GM23338 (cell line): ENCODE data around the gene IDUA. TPM values are rescaled to one million over a fixed set of nuclear protein-coding genes. Genes with fewer than 3 reads are reported as not detected.

Experiments
- ATAC-seq: fragments of 200-7000 bp; cut with Tn5 transposase; 3 replicates; pipeline ENCODE4 v1.9.1; 2020
- DNase-seq: peaks from one replicate; pipeline ENCODE4 v3.0.0-alpha.2; 2015; ENCODE audit warnings: low spot score
- H2AFZ ChIP-seq: fragments of 200-600 bp; sonication (generic); 2 replicates; pipeline ENCODE4 v1.8.0; 2016; ENCODE audit warnings: antibody characterized with exemption, mild to moderate bottlenecking, moderate library complexity
- H3F3A ChIP-seq: fragments of 200-600 bp; sonication (generic); replicated peaks from 2 replicates; pipeline ENCODE4 v1.8.0; 2017; ENCODE audit warnings: antibody characterized with exemption, mixed run types, low read depth
- H3K27ac ChIP-seq: fragments of 200-600 bp; sonication (generic); 2 replicates; pipeline ENCODE4 v1.6.1; 2016; ENCODE audit warnings: low read depth
- H3K27me3 ChIP-seq: fragments of 200-600 bp; sonication (generic); 2 replicates; pipeline ENCODE4 v1.8.0; 2016; ENCODE audit warnings: mild to moderate bottlenecking, mixed run types, moderate library complexity; ENCODE audit not compliant: insufficient read depth
- H3K36me3 ChIP-seq: fragments of 200-600 bp; sonication (generic); 2 replicates; pipeline ENCODE4 v1.8.0; 2016; ENCODE audit warnings: mild to moderate bottlenecking; ENCODE audit not compliant: insufficient read depth
- H3K4me1 ChIP-seq: fragments of 200-600 bp; sonication (generic); 2 replicates; pipeline ENCODE4 v1.8.0; 2016; ENCODE audit warnings: mild to moderate bottlenecking, moderate library complexity; ENCODE audit not compliant: insufficient read depth
- H3K4me2 ChIP-seq: fragments of 200-600 bp; sonication (generic); 2 replicates; pipeline ENCODE4 v1.7.1; 2017; ENCODE audit warnings: mixed run types
- H3K4me3 ChIP-seq: fragments of 200-600 bp; sonication (generic); 2 replicates; pipeline ENCODE4 v1.6.1; 2016; ENCODE audit warnings: mixed run types
- H3K79me2 ChIP-seq: fragments of 200-600 bp; sonication (generic); replicated peaks from 2 replicates; pipeline ENCODE4 v1.8.0; 2017; ENCODE audit warnings: mild to moderate bottlenecking; ENCODE audit not compliant: insufficient read depth
- H3K9me2 ChIP-seq: fragments of 200-600 bp; sonication (generic); 2 replicates; pipeline ENCODE4 v1.8.0; 2017; ENCODE audit not compliant: insufficient read depth
- H4K20me1 ChIP-seq: fragments of 200-600 bp; sonication (generic); replicated peaks from 2 replicates; pipeline ENCODE4 v1.8.0; 2017; ENCODE audit warnings: mild to moderate bottlenecking; ENCODE audit not compliant: insufficient read depth
- H3K27ac Mint-ChIP-seq: 2 replicates; pipeline ENCODE4 v1.8.0; 2020; ENCODE audit warnings: inconsistent platforms, mild to moderate bottlenecking, moderate library complexity, mixed read lengths
- H3K27me3 Mint-ChIP-seq: 3 replicates; pipeline ENCODE4 v1.8.0; 2022; ENCODE audit warnings: low read depth, mild to moderate bottlenecking, moderate library complexity, mixed read lengths, inconsistent platforms; ENCODE audit not compliant: insufficient read depth, poor library complexity
- H3K36me3 Mint-ChIP-seq: 3 replicates; pipeline ENCODE4 v1.8.0; 2021; ENCODE audit warnings: low read depth, mild to moderate bottlenecking, inconsistent platforms, moderate library complexity, mixed read lengths
- H3K4me1 Mint-ChIP-seq: 3 replicates; pipeline ENCODE4 v1.8.0; 2020; ENCODE audit warnings: mild to moderate bottlenecking, inconsistent platforms, mixed read lengths
- H3K4me3 Mint-ChIP-seq: 3 replicates; pipeline ENCODE4 v1.8.0; 2021; ENCODE audit warnings: moderate library complexity, mild to moderate bottlenecking, inconsistent platforms, mixed read lengths
- H3K9me3 Mint-ChIP-seq: 3 replicates; pipeline ENCODE4 v1.8.0; 2020; ENCODE audit warnings: moderate library complexity, mild to moderate bottlenecking, inconsistent platforms, mixed read lengths
- CREB1 ChIP-seq: fragments of 250-450 bp; sonication (Bioruptor Pico); IDR thresholded peaks from 2 replicates; pipeline ENCODE4 v1.5.0; 2020; ENCODE audit warnings: low read depth, mild to moderate bottlenecking, moderate library complexity
- EZH2 ChIP-seq: fragments of 200-600 bp; sonication (generic); IDR thresholded peaks from one replicate; pipeline ENCODE4 v1.8.0; 2017; ENCODE audit warnings: antibody characterized with exemption, mild to moderate bottlenecking, low read depth; ENCODE audit not compliant: unreplicated experiment
- EZH2phosphoT487 ChIP-seq: fragments of 200-600 bp; sonication (generic); IDR thresholded peaks from one replicate; pipeline ENCODE4 v1.8.1; 2018; ENCODE audit warnings: antibody characterized with exemption; ENCODE audit not compliant: unreplicated experiment
- JUNB ChIP-seq: IDR thresholded peaks from one replicate; pipeline ENCODE4 v1.6.1; 2016; ENCODE audit warnings: antibody characterized with exemption; ENCODE audit not compliant: unreplicated experiment
- NANOG ChIP-seq: IDR thresholded peaks from 2 replicates; pipeline ENCODE4 v1.6.1; 2016; ENCODE audit warnings: antibody characterized with exemption, borderline replicate concordance
- ZNF114 ChIP-seq: fragments of 250-450 bp; sonication (Bioruptor Pico); IDR thresholded peaks from 2 replicates; pipeline ENCODE4 v1.5.0; 2020; ENCODE audit warnings: mild to moderate bottlenecking, moderate library complexity
- ZNF331 ChIP-seq: fragments of 250-450 bp; sonication (Bioruptor Pico); IDR thresholded peaks from 2 replicates; pipeline ENCODE4 v1.5.0; 2020; ENCODE audit warnings: low read depth, mild to moderate bottlenecking, moderate library complexity
- polyA plus RNA-seq: library from polyadenylated mRNA; unstranded; fragments of >200 nt; fragmentation: Nextera tagmentation; extraction: Ambion mirVana; gene quantifications from 2 replicates; pipeline ENCODE4 v1.2.1, GENCODE V29; 2016
- total RNA-seq: library from RNA; depleted of rRNA; stranded (reverse); fragments of >200 nt; shearing (Covaris generic); gene quantifications from 2 replicates; pipeline ENCODE4 v1.2.3, GENCODE V29; 2014
- TF ChIP-seq, protein P1 (sequence below): IDR thresholded peaks from one replicate; pipeline ENCODE4 v1.6.1; 2018; ENCODE audit warnings: antibody characterized with exemption; ENCODE audit not compliant: unreplicated experiment
- TF ChIP-seq, protein P2 (sequence below): IDR thresholded peaks from 2 replicates; pipeline ENCODE4 v1.6.1; 2016; ENCODE audit warnings: antibody characterized with exemption
- TF ChIP-seq, protein P3 (sequence below), 2 experiments: fragments of 200-600 bp in 1 of 2; sonication (generic) in 1 of 2; conservative IDR thresholded peaks; 2 replicates each; pipeline versions ENCODE4 v1.5.1 to v1.6.1; 2016 to 2017; ENCODE audit warnings: antibody characterized with exemption in 2 of 2, low read depth in 2 of 2, mild to moderate bottlenecking in 2 of 2, moderate library complexity in 1 of 2

Gene IDUA
- total and polyA plus RNA-seq, 2 experiments from 2014 or later: 1.3 to 6.1 TPM

DNA sequence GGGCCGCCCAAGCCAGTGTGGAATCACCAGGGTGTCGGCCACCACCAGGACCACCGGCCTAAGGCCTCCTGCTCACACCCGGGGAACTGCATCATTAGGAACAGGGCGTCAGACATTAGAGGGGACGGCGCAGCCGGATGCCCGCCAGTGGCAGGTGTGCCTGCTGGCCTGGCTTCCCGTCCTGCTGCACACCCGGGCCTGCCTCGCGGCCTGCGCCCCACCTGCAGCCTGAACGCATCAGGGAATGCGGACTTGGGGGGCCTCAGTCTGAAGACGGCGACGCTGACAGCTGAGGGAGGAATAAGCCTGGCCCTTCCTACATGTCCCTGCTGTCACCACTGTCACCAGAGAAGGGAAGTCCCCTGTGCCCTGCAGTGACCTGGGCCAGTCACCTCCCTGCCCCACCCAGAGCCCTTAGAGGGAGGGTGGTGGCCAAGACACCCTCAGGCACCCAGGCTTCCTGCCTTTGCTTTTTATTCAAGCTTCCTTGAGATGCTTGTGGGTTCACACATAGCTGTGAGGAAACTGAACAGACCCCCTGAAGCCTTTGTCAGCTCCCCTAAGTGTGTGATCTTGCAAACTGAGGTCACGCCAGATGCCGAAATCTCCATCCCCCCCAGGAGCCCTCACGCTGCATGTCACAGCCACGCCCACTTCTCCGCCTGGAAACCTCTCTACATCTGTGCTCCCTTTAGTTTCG lies 16.6 kb upstream of the IDUA start:
- peaks cover 8% of the 10 kb centered on the region; the same call in 1 of the 3 replicates for H3K9me3 Mint-ChIP-seq
- ATAC-seq (no peak), DNase-seq (no peak)

DNA sequence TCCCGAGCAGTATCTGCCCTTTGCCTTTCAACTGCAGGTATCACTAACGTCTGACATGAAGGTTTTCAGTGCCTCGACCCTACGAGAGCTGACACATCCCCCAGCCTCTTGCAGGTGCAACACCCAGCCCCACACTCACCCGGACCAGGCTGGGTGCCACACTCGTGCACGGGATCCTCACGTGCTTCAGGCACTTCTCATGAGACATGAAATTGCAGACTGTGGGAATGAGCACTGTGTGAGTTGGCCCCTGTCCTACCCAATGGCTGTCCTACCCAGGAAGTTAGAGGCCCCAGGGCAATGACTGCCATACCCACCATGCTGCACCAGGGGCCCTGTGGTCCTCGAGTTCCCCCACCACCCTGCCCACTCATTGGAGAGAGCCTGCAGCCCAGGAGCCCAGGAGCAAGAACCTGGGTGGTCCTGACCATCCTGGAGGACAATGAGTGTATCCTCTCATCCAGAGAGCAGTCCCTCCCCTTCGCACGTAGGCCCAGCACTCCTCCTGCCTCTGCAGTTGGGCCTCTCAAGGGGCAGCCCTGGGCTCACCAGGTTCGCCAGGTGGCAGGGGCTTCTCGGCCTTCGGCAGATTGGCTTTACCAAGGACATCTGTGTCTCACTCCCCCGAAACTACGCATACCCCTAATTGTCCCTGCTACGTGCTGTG lies 15.9 kb upstream of the IDUA start:
- no peak overlapping the region for H3K4me3 ChIP-seq
- DNase-seq (no peak), ATAC-seq (no peak)
- H3K4me1 Mint-ChIP-seq: no peaks in the 10 kb centered on the region
- H4K20me1 ChIP-seq: no peaks in the 10 kb centered on the region
- H3K4me3 Mint-ChIP-seq: no peak overlapping the region; the same call in 2 of the 3 replicates
- H3K27ac Mint-ChIP-seq: no peak overlapping the region
- H3K79me2 ChIP-seq: no peaks in the 10 kb centered on the region
- peaks cover 12% of the 10 kb centered on the region; the same call in 1 of the 3 replicates for H3K9me3 Mint-ChIP-seq
- no peaks in the 10 kb centered on the region for H3K36me3 Mint-ChIP-seq
- no peak overlapping the region for H3K4me2 ChIP-seq
- no peaks in the 10 kb centered on the region for H3K9me2 ChIP-seq
- peaks cover 25% of the 10 kb centered on the region for H3K27me3 Mint-ChIP-seq
- H2AFZ ChIP-seq: no peak overlapping the region
- no peaks in the 10 kb centered on the region for H3K36me3 ChIP-seq
- H3K27me3 ChIP-seq: peaks cover 20% of the 10 kb centered on the region; the same call in 1 of the 2 replicates
- H3K4me1 ChIP-seq: no peaks in the 10 kb centered on the region
- H3K27ac ChIP-seq: no peak overlapping the region
- H3F3A ChIP-seq: peaks cover 4% of the 10 kb centered on the region; the same call in 1 of the 2 replicates
- TF ChIP-seq EZH2 (no peak), CREB1 (CRISPR knock-in tag) (no peak), JUNB (no peak), ZNF331 (CRISPR knock-in tag) (no peak)
- TF ChIP-seq, protein P1, sequence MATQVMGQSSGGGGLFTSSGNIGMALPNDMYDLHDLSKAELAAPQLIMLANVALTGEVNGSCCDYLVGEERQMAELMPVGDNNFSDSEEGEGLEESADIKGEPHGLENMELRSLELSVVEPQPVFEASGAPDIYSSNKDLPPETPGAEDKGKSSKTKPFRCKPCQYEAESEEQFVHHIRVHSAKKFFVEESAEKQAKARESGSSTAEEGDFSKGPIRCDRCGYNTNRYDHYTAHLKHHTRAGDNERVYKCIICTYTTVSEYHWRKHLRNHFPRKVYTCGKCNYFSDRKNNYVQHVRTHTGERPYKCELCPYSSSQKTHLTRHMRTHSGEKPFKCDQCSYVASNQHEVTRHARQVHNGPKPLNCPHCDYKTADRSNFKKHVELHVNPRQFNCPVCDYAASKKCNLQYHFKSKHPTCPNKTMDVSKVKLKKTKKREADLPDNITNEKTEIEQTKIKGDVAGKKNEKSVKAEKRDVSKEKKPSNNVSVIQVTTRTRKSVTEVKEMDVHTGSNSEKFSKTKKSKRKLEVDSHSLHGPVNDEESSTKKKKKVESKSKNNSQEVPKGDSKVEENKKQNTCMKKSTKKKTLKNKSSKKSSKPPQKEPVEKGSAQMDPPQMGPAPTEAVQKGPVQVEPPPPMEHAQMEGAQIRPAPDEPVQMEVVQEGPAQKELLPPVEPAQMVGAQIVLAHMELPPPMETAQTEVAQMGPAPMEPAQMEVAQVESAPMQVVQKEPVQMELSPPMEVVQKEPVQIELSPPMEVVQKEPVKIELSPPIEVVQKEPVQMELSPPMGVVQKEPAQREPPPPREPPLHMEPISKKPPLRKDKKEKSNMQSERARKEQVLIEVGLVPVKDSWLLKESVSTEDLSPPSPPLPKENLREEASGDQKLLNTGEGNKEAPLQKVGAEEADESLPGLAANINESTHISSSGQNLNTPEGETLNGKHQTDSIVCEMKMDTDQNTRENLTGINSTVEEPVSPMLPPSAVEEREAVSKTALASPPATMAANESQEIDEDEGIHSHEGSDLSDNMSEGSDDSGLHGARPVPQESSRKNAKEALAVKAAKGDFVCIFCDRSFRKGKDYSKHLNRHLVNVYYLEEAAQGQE: no peak
- TF ChIP-seq, protein P2, sequence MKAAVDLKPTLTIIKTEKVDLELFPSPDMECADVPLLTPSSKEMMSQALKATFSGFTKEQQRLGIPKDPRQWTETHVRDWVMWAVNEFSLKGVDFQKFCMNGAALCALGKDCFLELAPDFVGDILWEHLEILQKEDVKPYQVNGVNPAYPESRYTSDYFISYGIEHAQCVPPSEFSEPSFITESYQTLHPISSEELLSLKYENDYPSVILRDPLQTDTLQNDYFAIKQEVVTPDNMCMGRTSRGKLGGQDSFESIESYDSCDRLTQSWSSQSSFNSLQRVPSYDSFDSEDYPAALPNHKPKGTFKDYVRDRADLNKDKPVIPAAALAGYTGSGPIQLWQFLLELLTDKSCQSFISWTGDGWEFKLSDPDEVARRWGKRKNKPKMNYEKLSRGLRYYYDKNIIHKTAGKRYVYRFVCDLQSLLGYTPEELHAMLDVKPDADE: no peak

More for the DNA sequence above, 16.6 kb upstream of the IDUA start:
- no peaks in the 10 kb centered on the region for H3K4me1 Mint-ChIP-seq
- H3K27ac Mint-ChIP-seq: no peak overlapping the region
- Histone ChIP-seq H3K27me3 (peaks cover 20% of the 10 kb centered on the region; the same call in 1 of the 2 replicates), H3F3A (peaks cover 4% of the 10 kb centered on the region; the same call in 1 of the 2 replicates), H3K4me1 (no peaks in the 10 kb centered on the region), H3K79me2 (no peaks in the 10 kb centered on the region), H2AFZ (no peak overlapping the region), H3K4me2 (no peak overlapping the region), H3K9me2 (no peaks in the 10 kb centered on the region), H3K27ac (no peak overlapping the region), H4K20me1 (no peaks in the 10 kb centered on the region), H3K36me3 (no peaks in the 10 kb centered on the region), H3K4me3 (no peak overlapping the region)
- H3K4me3 Mint-ChIP-seq: no peak overlapping the region; the same call in 2 of the 3 replicates
- H3K27me3 Mint-ChIP-seq: peaks cover 26% of the 10 kb centered on the region
- TF ChIP-seq, protein P3, sequence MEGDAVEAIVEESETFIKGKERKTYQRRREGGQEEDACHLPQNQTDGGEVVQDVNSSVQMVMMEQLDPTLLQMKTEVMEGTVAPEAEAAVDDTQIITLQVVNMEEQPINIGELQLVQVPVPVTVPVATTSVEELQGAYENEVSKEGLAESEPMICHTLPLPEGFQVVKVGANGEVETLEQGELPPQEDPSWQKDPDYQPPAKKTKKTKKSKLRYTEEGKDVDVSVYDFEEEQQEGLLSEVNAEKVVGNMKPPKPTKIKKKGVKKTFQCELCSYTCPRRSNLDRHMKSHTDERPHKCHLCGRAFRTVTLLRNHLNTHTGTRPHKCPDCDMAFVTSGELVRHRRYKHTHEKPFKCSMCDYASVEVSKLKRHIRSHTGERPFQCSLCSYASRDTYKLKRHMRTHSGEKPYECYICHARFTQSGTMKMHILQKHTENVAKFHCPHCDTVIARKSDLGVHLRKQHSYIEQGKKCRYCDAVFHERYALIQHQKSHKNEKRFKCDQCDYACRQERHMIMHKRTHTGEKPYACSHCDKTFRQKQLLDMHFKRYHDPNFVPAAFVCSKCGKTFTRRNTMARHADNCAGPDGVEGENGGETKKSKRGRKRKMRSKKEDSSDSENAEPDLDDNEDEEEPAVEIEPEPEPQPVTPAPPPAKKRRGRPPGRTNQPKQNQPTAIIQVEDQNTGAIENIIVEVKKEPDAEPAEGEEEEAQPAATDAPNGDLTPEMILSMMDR (conservative IDR thresholded peaks at IDR 0.05; ENCODE audit: low read depth in 2 of 2): no peak
- TF ChIP-seq EZH2 (no peak), ZNF114 (CRISPR knock-in tag) (no peak), ZNF331 (CRISPR knock-in tag) (no peak), EZH2phosphoT487 (no peak), NANOG (no peak), CREB1 (CRISPR knock-in tag) (no peak)
- TF ChIP-seq, protein P2: no peak
- no peaks in the 10 kb centered on the region for H3K36me3 Mint-ChIP-seq
